GOT3 (cell line): ENCODE results near the gene SYNE4.

Experiments used
- DNase-seq: peaks from one replicate; lab custom pipeline; 2025; ENCODE audit warnings: mixed read lengths; lab: John Stamatoyannopoulos, UW

The SYNE4 gene

GRCh38 chr19:36025541-36025940 lies 16.9 kb upstream of the SYNE4 start:
- no peak for DNase-seq

GRCh38 chr19:36023432-36023831 lies 14.8 kb upstream of the SYNE4 start:
- DNase-seq, result no peak

DNA sequence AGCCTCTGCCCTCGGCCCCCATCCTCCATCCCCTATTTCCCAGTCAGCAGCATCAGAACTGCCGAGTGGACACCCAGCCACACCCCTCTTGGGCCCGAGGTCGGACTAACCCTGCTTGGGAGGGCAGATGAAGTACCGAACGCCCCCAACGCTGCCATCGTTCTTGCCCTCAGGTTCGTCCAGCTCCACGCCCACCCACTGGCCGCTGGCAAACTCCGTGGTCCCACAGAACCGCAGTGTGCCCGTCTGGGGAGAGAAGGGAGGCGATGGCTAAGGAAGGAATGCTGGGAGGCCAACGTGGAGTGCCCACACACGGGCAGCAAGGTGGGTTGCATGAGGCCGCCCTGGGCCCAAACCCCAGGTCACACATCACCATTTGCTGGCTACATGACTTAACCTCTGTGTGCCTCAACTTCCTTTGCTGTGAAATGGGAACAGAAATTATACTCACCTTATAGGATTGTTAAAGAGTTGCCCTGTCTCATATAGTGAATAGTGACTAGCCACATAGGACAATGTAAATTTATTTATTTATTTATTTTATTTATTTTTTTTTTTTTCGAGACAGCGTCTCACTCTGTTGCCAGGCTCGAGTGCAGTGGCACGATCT lies 10.6 kb upstream of the SYNE4 start:
- no peak for DNase-seq

DNA sequence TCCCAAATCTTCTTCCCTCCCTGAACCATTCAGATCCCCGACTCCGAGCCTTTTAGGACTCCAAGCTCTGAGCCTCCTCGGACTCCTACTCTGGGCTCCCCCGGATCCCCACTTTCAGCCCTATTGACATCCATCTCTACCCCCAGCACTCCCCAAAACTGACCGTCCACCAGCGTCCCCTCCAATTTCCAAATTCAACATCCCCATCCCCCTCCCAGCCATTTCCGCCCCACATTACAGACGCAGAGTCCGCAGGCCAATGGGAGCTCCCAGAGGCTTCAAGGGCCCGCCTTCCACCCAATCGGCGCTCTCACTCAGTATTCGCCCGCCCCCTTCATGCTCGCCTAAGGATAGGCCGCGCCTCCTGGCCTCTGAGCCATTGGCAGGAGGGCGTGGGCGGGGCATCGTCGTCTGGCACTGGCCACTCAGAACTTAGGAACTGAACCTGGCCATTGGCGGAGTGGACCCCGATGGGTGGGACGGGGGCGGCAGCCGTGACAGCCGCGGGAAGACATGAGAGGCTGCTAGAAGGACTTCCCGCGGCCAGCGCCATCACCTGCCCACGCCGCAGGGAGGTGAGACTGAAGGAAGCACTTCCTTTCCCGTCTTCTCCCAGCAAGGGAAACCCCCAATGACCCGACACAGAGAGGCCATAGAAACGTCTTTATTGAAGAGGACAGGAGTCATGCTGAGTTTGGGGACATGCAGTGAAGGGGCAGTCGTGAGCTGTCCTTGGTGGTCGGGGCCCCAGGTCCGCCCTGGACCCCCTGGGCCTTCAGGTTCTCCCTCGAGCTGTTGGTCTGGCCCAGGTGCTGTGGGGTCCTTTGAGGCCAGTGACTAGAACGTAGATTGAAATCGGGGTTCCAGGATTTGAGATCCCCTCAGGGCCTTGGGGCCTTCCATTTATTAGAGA lies 5.7 kb upstream of the SYNE4 start, which contains the start of gene ALKBH6:
Gene ALKBH6 (minus strand): TSS at position 202 of the 913 bp plus-strand sequence. CDS start 816 bp downstream, outside the sequence.
- DNase-seq, result peak; percentile 93

- no peak for DNase-seq
These were observed 4.8 kb upstream of the SYNE4 start for GRCh38 chr19:36013280-36014011.

- DNase-seq, result no peak
These were observed 1.8 kb upstream of the SYNE4 start for GRCh38 chr19:36010402-36010801.

DNA sequence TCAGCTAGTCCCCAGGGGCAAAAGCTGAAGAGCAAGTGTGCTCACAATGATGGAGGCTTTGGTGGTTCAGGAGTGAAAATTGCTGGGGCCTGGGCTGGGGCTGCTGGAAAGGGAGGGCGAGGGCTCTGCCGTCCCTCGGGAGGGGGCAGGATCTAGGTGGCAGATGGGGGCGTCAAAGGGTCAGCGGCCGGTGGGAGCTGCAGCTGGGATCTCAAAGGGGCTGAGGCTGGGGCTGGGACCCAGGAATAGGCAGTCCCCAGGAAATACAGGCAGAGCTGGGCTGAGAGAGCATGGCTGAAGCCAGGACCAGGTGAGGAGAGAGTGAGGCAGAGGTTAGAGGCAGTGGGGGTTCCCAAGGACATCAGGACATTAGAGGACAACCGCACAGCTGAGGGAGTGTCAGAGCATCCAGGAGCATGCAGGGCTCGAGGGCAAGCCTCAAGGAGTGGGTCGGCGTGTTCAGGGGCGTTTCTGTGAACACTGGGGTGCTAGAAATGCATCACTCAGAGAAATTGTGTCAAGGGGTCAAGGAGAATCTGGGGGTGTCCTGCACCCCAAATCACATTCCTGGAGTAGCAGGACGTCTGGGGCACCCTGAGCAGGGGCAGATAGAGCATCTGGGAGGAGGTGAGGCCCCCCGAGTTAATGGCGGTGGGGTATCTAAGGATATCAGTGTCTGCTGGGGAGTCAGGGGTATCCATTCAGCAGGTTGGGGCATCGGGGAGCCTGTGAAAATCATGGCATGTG lies 1.2 kb upstream of the SYNE4 start:
- DNase-seq, result no peak

DNA sequence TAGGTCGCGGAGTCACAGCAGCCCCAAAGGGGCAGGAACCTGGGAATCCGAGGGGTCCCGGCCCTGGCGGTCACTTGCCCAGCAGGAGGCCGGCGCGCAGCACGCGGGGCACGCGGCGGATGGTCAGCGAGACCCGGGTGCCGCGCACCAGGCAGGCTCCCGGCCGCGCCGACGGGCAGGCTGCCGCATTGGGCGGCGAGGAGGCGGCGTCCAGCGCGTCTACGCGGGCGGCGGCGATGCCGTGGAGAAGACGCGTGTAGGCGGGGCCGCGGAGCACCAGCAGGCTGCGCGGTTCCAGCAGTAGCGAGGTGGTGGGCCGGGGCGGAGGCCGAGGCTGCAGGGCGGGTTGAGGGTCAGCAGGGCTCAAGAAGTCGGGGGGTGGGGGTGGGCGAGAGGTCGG lies 607 bp upstream of the SYNE4 start:
- DNase-seq, result no peak

DNA sequence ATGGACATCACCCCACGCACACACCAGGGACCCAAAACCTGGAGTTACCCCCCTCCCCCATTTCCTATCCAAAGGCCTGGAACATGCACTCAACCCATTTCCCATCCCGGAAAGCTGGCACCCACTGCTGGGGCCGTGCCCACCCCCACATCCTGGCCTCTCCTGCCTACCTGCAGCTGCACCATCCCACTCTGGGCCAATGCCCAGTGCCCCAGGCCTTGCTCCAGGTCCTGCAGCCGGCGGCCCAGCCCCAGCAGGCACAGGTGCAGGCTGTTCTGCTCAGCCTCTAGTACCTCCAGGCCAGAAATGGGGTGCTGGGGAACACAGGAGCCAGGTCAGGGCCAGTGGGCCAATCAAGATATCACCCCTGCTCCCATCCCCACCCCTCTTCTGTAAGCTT lies 1.7 kb downstream of the SYNE4 start:
- no peak for DNase-seq

- no peak for DNase-seq
These were observed 5.3 kb downstream of the SYNE4 start for GRCh38 chr19:36003284-36003683.

DNA sequence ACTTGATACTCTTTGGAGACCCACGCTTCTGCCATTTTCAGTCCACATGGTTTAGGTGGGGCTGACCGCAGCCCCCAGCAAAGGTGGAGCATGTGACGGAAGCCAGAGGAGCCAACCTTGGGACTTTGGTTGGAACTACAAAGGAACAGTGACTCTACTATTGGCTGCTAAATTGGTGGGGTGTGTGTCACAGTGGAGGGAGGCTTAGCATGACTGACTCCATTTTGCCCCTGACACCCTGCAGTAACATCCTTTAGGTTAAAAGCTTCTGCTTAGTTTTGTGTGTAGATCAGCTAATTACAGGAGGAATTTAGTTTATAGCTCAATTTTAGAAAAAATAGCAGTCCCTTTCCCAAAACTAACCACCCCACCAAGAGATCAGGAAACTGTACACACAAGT lies 7.0 kb downstream of the SYNE4 start:
- no peak for DNase-seq

GRCh38 chr19:35996777-35997176 lies 11.8 kb downstream of the SYNE4 start:
- DNase-seq, result no peak

- DNase-seq, result peak; percentile 67
These were observed 13.3 kb downstream of the SYNE4 start, which contains the start of gene SDHAF1 for GRCh38 chr19:35995048-35995993. TSS of gene SDHAF1 (plus strand) at chr19:35995188. CDS start at chr19:35995275, 87 bp downstream.

DNA sequence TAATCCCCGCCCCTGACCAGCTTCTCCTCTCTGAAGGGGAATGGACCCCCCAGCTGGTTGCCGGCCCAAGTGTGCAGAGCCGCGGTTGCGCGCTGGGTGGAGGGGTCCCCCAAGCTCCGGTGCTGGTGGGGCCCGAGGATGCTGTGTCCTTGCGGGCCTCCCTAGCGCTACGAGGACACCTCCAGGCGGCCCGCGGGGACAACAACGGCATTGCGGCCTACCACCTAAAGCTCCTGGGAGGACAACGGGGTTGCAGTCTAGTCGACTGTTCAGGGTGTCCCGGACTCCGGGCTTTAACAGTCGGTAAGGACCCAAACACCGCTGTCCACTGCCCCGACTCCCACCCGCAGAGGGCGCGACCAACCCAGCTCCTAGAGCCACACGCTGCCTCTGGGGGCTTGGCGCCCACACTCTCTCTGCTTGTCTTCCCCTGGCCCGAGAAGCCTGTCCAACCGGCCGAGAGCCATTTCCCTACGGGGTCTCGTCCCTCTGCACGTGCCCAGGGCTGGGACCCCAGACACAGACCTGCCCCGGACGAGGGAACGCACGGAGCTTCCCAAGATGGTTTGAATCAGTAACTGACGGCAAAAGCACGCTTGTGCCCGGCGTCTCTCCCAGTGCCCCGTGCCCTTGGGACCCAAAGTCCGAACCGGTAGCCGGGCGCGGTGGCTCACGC lies 14.6 kb downstream of the SYNE4 start:
- no peak for DNase-seq

DNA sequence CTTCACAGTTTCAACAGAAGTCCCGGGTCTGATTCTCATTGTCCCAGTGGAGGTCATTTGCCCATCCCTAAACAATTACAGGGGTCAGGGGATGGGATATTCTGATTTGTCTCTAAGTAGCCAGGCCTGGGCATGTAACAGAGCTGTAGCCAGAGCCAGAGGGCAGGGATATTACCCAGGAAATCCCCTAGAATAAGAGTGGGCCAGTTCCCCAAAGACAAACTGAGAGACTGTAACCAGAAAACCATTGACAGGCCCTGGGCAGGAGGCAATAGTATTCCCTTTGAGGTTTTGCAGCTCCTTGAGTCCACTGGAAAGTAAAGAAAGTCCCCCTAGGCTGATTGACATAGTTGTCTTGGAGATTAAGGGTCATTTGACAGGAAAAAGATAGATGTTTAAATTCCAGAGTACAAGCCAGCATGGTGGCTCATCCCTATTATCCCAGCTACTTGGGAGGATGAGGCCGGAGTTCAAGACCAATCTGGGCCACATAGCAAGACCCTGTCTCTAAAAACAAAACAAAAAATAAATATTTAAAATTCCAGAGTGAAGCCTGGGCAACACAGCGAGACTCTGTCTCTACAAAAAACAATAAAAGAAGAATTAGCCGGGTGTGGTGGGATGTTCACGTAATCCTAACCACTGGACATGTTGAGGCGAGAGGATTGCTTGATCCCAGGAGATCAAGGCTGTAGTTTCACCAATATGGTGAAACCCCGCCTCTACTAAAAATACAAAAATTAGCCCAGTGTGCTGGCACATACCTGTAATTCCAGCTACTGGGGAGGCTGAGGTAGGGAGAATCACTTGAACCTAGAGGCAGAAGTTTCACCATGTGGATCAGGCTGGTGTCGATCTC lies 15.5 kb downstream of the SYNE4 start:
- DNase-seq, result no peak

- no peak for DNase-seq
These were observed 16.7 kb downstream of the SYNE4 start for GRCh38 chr19:35991731-35992450.

DNA sequence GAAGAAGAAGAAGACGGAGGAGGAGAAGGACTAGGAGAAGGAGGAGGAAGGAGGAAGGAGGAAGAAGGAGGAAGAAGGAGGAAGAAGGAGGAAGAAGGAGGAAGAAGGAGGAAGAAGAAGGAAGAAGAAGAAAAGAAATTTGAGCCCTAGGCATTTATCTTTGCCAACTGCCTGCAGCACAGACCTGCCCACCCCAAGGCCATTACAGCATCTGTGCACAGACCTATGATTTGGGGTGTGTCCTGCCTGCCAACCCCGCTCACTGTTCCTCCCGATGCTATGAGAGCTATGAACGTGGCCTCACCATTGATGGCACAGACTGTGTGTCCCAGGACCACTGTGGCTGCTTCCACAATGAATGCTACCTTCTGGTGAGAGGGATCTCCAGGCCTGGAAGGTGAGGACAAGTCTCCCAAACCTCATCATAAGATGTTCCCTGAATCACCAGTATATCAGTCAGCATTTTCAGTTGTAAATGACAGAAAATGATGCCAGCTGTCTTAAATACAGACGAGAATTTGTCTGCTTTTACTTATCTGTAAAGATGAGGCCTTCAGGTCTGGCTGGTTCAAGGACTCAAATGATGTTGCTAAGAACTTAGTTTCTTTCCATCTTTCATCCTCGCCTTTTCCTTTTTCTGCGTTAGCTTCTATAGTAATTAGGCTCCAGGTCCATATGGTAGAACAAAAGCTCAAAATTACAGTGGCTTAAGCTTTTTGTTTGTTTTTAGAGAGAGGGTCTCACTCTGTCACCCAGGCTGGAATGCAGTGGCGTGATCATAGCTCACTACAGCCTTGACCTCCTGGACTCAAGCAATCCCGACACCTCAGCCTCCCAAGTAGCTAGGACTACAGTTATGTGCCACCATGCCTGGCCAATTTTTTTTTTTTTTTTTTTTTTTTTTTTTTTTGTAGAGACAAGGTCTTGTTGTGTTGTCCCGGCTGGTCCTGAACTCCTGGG lies 17.6 kb downstream of the SYNE4 start:
- no peak for DNase-seq
